Hepatocyte (in vitro differentiated cells): ENCODE data around the gene PNMA5.
"Not testable (repeated sequence)": the region's sequence is repeated elsewhere in the genome, so short reads cannot be mapped to it uniquely, and the experiment has no call there.

ENCODE experiments used
- EZH2 ChIP-seq: fragments of 200-600 bp; sonication (generic); IDR thresholded peaks from 2 replicates; pipeline ENCODE4 v1.6.1; 2016; ENCODE audit warnings: antibody characterized with exemption, mild to moderate bottlenecking, borderline replicate concordance
- EZH2phosphoT487 ChIP-seq: fragments of 200-600 bp; sonication (generic); IDR thresholded peaks from one replicate; pipeline ENCODE4 v1.6.1; 2018; ENCODE audit warnings: antibody characterized with exemption, mild to moderate bottlenecking, low read depth, moderate library complexity; ENCODE audit not compliant: unreplicated experiment, severe bottlenecking
- TF ChIP-seq, protein P1 (sequence below): fragments of 200-600 bp; sonication (generic); IDR thresholded peaks from 2 replicates; pipeline ENCODE4 v1.5.1; 2016; ENCODE audit warnings: antibody characterized with exemption, mild to moderate bottlenecking; ENCODE audit not compliant: poor library complexity

DNA sequence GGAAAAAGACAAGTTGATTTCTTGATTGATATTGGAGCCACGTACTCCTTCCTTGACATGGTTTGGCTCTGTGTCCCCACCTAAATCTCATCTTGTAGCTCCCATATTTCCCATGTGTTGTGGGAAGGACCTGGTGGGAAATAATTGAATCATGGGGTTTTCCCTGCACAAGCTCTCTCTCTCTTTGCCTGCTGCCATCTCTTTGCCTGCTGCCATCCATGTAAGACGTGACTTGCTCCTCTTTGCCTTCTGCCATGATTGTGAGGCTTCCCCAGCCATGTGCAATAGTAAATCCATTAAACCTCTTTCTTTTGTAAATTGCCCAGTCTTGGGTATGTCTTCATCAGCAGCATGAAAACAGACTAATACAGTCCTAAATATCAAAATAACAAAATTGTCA lies 8.3 kb upstream of the PNMA5 start:
- not testable (repeated sequence) for TF ChIP-seq EZH2, EZH2phosphoT487
- TF ChIP-seq, protein P1, sequence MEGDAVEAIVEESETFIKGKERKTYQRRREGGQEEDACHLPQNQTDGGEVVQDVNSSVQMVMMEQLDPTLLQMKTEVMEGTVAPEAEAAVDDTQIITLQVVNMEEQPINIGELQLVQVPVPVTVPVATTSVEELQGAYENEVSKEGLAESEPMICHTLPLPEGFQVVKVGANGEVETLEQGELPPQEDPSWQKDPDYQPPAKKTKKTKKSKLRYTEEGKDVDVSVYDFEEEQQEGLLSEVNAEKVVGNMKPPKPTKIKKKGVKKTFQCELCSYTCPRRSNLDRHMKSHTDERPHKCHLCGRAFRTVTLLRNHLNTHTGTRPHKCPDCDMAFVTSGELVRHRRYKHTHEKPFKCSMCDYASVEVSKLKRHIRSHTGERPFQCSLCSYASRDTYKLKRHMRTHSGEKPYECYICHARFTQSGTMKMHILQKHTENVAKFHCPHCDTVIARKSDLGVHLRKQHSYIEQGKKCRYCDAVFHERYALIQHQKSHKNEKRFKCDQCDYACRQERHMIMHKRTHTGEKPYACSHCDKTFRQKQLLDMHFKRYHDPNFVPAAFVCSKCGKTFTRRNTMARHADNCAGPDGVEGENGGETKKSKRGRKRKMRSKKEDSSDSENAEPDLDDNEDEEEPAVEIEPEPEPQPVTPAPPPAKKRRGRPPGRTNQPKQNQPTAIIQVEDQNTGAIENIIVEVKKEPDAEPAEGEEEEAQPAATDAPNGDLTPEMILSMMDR, result not testable (repeated sequence)
